Measurements from ENCODE around the gene TIMM17A.
"Not testable (repeated sequence)": the region's sequence is repeated elsewhere in the genome, so short reads cannot be mapped to it uniquely, and the experiment has no call there.

TIMM17A gene

GRCh38 chr1:202016022-202016810 is 60.9 kb downstream of the TIMM17A start:
- no peak for DNase-seq (ENCODE audit: low spot score)

GRCh38 chr1:202016811-202017748 is 61.8 kb downstream of the TIMM17A start:
- DNase-seq (ENCODE audit: low spot score): no peak

GRCh38 chr1:202017749-202018467 is 62.6 kb downstream of the TIMM17A start:
- no peak for DNase-seq (ENCODE audit: low spot score)

- no peak for DNase-seq (ENCODE audit: low spot score)
Measured at GRCh38 chr1:202018468-202019234, 63.3 kb downstream of the TIMM17A start.

GRCh38 chr1:202019235-202019558 is 63.9 kb downstream of the TIMM17A start:
- not testable (repeated sequence) for DNase-seq (ENCODE audit: low spot score)
